SK-N-SH (cell line): ENCODE measurements around the gene CUX1.

Source experiments
- EP300 ChIP-seq, 2 experiments: IDR thresholded peaks; 2 replicates each; pipeline versions ENCODE4 v1.4.0 to v1.6.1; 2012; ENCODE audit warnings: borderline replicate concordance in 1 of 2, low read depth in 1 of 2, low read length in 1 of 2
- EZH2phosphoT487 ChIP-seq: fragments of 200-600 bp; sonication (generic); IDR thresholded peaks from 2 replicates; pipeline ENCODE4 v1.6.1; 2017; ENCODE audit warnings: low read depth, mixed run types, mild to moderate bottlenecking, antibody characterized with exemption, moderate library complexity, borderline replicate concordance
- JUND ChIP-seq: IDR thresholded peaks from 2 replicates; pipeline ENCODE4 v1.4.0; 2012
- RFX5 ChIP-seq: IDR thresholded peaks from 2 replicates; pipeline ENCODE4 v1.6.1; 2012; ENCODE audit warnings: mild to moderate bottlenecking, improper control_type of control experiment, low read length
- SMC3 ChIP-seq: IDR thresholded peaks from 2 replicates; pipeline ENCODE4 v1.6.1; 2012; ENCODE audit warnings: low read depth, low read length, improper control_type of control experiment
- TF ChIP-seq, protein P1 (sequence below): fragments of 200-600 bp; sonication (generic); IDR thresholded peaks from 2 replicates; pipeline ENCODE4 v1.6.1; 2017; ENCODE audit warnings: antibody characterized with exemption, mild to moderate bottlenecking, moderate library complexity
- TF ChIP-seq, protein P2 (sequence below): IDR thresholded peaks from 2 replicates; pipeline ENCODE4 v1.6.1; 2012; ENCODE audit warnings: mild to moderate bottlenecking, low read depth, low read length, moderate library complexity

DNA sequence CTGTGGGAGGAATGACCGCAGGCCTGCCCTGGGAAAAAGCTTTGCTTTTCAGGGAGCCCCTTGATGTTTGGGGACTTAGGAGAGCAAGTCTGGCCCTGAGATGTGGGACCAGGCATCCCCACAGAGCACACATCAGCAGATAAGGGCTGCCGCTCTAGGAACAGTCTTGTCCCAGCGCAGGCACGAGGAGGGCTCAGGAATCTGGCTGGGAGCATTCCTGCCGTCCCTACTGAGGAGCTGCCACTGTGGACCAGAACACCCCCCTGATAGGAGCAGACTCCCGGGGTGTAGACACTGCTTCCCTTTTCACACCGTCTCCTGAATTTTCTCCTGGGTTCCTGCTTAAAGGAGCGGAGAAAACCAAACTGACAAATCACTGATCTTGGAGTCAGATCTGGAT, 232.3 kb downstream of the CUX1 start:
- TF ChIP-seq, protein P1, sequence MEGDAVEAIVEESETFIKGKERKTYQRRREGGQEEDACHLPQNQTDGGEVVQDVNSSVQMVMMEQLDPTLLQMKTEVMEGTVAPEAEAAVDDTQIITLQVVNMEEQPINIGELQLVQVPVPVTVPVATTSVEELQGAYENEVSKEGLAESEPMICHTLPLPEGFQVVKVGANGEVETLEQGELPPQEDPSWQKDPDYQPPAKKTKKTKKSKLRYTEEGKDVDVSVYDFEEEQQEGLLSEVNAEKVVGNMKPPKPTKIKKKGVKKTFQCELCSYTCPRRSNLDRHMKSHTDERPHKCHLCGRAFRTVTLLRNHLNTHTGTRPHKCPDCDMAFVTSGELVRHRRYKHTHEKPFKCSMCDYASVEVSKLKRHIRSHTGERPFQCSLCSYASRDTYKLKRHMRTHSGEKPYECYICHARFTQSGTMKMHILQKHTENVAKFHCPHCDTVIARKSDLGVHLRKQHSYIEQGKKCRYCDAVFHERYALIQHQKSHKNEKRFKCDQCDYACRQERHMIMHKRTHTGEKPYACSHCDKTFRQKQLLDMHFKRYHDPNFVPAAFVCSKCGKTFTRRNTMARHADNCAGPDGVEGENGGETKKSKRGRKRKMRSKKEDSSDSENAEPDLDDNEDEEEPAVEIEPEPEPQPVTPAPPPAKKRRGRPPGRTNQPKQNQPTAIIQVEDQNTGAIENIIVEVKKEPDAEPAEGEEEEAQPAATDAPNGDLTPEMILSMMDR = no peak
- TF ChIP-seq JUND (no peak), EZH2phosphoT487 (no peak), RFX5 (no peak), SMC3 (no peak), EP300 (IDR thresholded peaks at IDR 0.05; ENCODE audit: borderline replicate concordance in 1 of 2, low read depth in 1 of 2, low read length in 1 of 2) (no peak)
- TF ChIP-seq, protein P2, sequence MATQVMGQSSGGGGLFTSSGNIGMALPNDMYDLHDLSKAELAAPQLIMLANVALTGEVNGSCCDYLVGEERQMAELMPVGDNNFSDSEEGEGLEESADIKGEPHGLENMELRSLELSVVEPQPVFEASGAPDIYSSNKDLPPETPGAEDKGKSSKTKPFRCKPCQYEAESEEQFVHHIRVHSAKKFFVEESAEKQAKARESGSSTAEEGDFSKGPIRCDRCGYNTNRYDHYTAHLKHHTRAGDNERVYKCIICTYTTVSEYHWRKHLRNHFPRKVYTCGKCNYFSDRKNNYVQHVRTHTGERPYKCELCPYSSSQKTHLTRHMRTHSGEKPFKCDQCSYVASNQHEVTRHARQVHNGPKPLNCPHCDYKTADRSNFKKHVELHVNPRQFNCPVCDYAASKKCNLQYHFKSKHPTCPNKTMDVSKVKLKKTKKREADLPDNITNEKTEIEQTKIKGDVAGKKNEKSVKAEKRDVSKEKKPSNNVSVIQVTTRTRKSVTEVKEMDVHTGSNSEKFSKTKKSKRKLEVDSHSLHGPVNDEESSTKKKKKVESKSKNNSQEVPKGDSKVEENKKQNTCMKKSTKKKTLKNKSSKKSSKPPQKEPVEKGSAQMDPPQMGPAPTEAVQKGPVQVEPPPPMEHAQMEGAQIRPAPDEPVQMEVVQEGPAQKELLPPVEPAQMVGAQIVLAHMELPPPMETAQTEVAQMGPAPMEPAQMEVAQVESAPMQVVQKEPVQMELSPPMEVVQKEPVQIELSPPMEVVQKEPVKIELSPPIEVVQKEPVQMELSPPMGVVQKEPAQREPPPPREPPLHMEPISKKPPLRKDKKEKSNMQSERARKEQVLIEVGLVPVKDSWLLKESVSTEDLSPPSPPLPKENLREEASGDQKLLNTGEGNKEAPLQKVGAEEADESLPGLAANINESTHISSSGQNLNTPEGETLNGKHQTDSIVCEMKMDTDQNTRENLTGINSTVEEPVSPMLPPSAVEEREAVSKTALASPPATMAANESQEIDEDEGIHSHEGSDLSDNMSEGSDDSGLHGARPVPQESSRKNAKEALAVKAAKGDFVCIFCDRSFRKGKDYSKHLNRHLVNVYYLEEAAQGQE = no peak
